Mucosa of stomach (tissue), 1 donor: ENCODE measurements around the gene PPFIBP2.

ENCODE experiments used
- H3K27me3 ChIP-seq: one replicate; pipeline ENCODE4 v1.7.0; 2013; ENCODE audit warnings: mild to moderate bottlenecking, low read length; ENCODE audit not compliant: control insufficient read depth, insufficient read depth
- H3K36me3 ChIP-seq: one replicate; pipeline ENCODE4 v1.7.0; 2013; ENCODE audit warnings: low read length; ENCODE audit not compliant: control insufficient read depth, insufficient read depth
- H3K4me1 ChIP-seq: one replicate; pipeline ENCODE4 v1.7.0; 2013; ENCODE audit warnings: mild to moderate bottlenecking, low read length; ENCODE audit not compliant: control insufficient read depth, insufficient read depth
- H3K4me3 ChIP-seq: one replicate; pipeline ENCODE4 v1.7.0; 2013; ENCODE audit warnings: low read length
- H3K9ac ChIP-seq: one replicate; pipeline ENCODE4 v1.7.0; 2013; ENCODE audit warnings: mild to moderate bottlenecking, low read length, moderate library complexity
- H3K9me3 ChIP-seq: one replicate; pipeline ENCODE4 v1.7.0; 2013; ENCODE audit warnings: mild to moderate bottlenecking, low read length, moderate library complexity; ENCODE audit not compliant: control insufficient read depth
- donor health status: Pancreatic carcinoma.

Gene PPFIBP2

GRCh38 chr11:7614656-7615055, 100.9 kb downstream of the PPFIBP2 start:
- Histone ChIP-seq H3K36me3 (no peaks in the 10 kb centered on the region), H3K9ac (no peak overlapping the region), H3K9me3 (no peaks in the 10 kb centered on the region), H3K4me3 (no peak overlapping the region), H3K27me3 (no peaks in the 10 kb centered on the region), H3K4me1 (peaks cover 39% of the 10 kb centered on the region)

- no peaks in the 10 kb centered on the region for H3K36me3 ChIP-seq
Measured at GRCh38 chr11:7617032-7617431, 103.2 kb downstream of the PPFIBP2 start.

DNA sequence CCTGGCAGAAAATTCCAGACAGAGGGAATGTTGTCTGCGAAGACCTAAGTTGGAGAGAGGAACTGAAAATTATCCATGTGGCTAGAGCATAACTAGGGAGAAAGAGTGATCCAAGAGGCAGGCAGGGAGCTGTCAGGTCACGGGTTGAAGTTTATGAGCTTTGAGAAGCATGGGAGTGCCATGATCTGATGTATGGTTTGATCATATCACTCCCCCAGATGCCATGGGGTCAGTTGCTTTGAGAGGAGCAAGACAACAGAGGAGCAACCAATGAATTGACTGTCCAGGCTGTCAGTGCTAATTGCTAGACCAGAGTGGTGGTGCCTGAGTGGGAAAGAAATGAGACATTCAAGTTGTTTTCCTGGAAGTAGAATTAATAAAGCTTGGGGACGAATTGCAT, 105.5 kb downstream of the PPFIBP2 start:
- no peak overlapping the region for H3K4me3 ChIP-seq
- H3K9ac ChIP-seq, result no peak overlapping the region
- no peaks in the 10 kb centered on the region for H3K9me3 ChIP-seq
- H3K4me1 ChIP-seq, result peaks cover 7% of the 10 kb centered on the region
- no peaks in the 10 kb centered on the region for H3K27me3 ChIP-seq
- H3K36me3 ChIP-seq, result no peaks in the 10 kb centered on the region

More at GRCh38 chr11:7617032-7617431, 103.2 kb downstream of the PPFIBP2 start:
- Histone ChIP-seq H3K27me3 (no peaks in the 10 kb centered on the region), H3K4me3 (no peak overlapping the region), H3K9me3 (no peaks in the 10 kb centered on the region), H3K9ac (no peak overlapping the region), H3K4me1 (peaks cover 18% of the 10 kb centered on the region)

DNA sequence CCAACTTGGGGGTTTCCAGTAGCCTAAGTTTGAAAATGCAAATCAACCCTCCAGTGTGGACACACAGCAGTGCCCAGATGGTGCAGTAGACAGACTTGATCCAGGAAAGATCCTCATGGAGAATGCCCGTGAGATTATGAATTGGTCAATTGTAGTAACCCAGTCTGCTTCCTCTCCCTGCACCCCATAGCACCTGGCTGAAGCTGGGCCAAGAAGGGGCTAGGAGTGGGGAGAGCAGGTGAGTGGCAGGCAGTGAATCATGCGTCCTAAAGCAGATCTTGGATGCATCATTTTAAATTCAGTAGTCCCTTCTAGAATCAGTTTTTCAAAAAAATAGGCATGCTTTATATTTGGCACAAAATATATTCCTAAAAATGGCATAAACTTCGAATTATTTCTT, 107.3 kb downstream of the PPFIBP2 start:
- no peaks in the 10 kb centered on the region for H3K36me3 ChIP-seq
- no peaks in the 10 kb centered on the region for H3K4me1 ChIP-seq
- H3K27me3 ChIP-seq, result no peaks in the 10 kb centered on the region
- no peaks in the 10 kb centered on the region for H3K9me3 ChIP-seq
- H3K4me3 ChIP-seq, result no peak overlapping the region
- no peak overlapping the region for H3K9ac ChIP-seq

DNA sequence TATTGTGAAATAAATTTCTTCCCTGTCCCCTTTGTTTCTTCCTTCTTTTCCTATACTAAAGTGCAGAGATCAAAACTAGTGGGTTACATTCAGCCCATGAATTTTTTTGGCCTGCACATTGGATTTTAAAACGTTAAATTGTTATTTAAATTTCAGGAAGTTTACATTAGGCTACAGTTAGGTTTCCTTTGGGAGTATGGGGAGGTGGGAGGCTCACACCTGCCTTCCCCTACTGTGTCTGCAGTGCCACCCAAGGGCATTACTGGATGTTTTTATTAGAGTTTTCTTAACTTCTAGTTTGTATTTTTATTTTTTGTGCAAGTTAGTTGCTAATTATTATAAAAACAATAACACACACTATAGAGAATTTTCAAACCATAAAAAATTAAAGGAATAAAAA, 107.8 kb downstream of the PPFIBP2 start:
- no peaks in the 10 kb centered on the region for H3K9me3 ChIP-seq
- H3K9ac ChIP-seq, result no peak overlapping the region
- no peaks in the 10 kb centered on the region for H3K27me3 ChIP-seq
- no peak overlapping the region for H3K4me3 ChIP-seq
- no peaks in the 10 kb centered on the region for H3K4me1 ChIP-seq
- H3K36me3 ChIP-seq, result no peaks in the 10 kb centered on the region

- no peak overlapping the region for H3K9ac ChIP-seq
- H3K4me1 ChIP-seq, result no peaks in the 10 kb centered on the region
- no peak overlapping the region for H3K4me3 ChIP-seq
- no peaks in the 10 kb centered on the region for H3K36me3 ChIP-seq
- no peaks in the 10 kb centered on the region for H3K9me3 ChIP-seq
- no peaks in the 10 kb centered on the region for H3K27me3 ChIP-seq
Measured at GRCh38 chr11:7622721-7623120, 108.9 kb downstream of the PPFIBP2 start.

- Histone ChIP-seq H3K27me3 (no peaks in the 10 kb centered on the region), H3K36me3 (peaks cover 24% of the 10 kb centered on the region), H3K4me1 (no peaks in the 10 kb centered on the region), H3K9me3 (no peaks in the 10 kb centered on the region), H3K9ac (no peak overlapping the region), H3K4me3 (no peak overlapping the region)
Measured at GRCh38 chr11:7628660-7629059, 114.9 kb downstream of the PPFIBP2 start.

DNA sequence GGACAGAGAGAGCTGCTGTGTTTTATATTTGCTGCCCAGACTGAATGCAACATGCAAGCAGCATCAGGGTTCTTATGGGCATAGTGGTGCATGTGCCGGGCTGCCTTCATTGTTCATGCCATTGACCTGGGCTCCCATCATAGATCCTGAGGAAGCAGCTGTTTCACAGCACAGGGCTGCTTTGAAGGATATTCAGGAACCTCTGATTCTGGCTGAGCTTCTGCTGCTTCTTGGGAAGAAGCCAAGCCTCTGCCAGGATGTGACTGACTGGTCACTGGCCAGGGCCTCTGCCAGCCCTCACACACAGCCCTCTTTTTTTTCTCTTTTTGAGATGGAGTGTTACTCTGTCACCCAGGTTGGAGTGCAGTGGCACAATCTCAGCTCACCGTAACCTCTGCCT, 116.2 kb downstream of the PPFIBP2 start:
- H3K27me3 ChIP-seq, result no peaks in the 10 kb centered on the region
- peaks cover 35% of the 10 kb centered on the region for H3K36me3 ChIP-seq
- H3K4me1 ChIP-seq, result no peaks in the 10 kb centered on the region
- H3K9ac ChIP-seq, result no peak overlapping the region
- H3K9me3 ChIP-seq, result no peaks in the 10 kb centered on the region
- no peak overlapping the region for H3K4me3 ChIP-seq

DNA sequence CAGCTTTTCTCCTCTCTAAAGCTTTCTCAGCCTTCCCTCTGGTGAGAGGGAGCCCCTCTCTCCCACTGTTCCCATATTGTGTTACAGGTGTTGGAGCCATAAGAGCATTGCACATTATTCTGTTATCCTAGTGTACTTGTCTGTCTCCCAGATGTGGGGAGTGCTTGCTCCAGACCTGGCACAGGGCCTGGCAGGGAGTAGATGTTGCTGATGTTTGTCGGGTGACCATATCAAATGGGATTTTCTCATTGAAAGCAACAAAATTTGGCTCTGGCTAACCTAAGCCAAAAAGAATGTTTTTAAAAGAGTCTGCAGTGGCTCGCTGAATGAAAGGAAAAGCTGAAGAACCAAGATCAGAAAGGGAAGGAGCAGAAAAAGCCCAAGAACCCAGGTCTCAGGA, 118.4 kb downstream of the PPFIBP2 start:
- no peaks in the 10 kb centered on the region for H3K9me3 ChIP-seq
- no peaks in the 10 kb centered on the region for H3K27me3 ChIP-seq
- H3K4me1 ChIP-seq, result peaks cover 5% of the 10 kb centered on the region
- no peak overlapping the region for H3K9ac ChIP-seq
- H3K4me3 ChIP-seq, result no peak overlapping the region
- peaks cover 42% of the 10 kb centered on the region for H3K36me3 ChIP-seq

DNA sequence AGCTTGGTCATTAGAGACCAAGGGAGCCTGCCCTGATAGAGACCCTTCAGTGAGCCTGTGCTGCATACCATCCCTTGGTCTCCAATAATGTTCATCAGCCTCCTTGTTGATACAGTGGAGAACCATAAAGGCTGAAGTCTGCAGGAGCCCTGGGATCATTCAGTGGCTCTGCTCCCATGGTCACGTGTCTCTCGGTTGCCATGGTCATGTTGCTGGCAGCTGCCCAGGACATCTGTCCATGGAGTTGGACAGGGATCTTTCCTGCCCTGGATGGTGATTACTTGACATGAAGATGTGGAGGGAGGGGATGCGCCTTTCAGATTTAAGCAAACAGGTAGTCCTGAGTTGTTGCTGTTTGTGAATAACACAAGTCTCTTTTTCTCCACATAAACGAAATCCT, 121.3 kb downstream of the PPFIBP2 start:
- H3K9me3 ChIP-seq, result no peaks in the 10 kb centered on the region
- no peak overlapping the region for H3K4me3 ChIP-seq
- peaks cover 34% of the 10 kb centered on the region for H3K4me1 ChIP-seq
- no peak overlapping the region for H3K9ac ChIP-seq
- H3K36me3 ChIP-seq, result peaks cover 35% of the 10 kb centered on the region
- no peaks in the 10 kb centered on the region for H3K27me3 ChIP-seq

DNA sequence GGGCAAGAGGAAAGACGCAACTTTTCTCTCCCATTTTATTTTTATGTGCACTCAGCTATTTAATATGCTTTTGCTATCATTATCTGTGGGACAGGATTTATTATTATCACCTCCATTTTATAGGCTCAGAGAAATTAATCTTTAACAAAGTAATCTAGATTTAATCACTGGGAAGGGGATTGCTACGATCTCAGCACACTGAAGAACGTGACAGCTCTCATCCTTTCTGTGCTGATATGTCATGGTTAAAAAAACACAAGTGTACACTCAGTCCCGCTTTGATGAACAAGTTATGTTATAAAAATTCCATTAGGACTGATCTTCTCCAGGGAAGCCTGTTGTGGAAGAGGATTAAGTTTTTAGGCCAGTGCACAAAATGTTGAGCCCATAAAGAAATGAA, 121.9 kb downstream of the PPFIBP2 start:
- H3K9ac ChIP-seq, result no peak overlapping the region
- no peaks in the 10 kb centered on the region for H3K27me3 ChIP-seq
- peaks cover 37% of the 10 kb centered on the region for H3K4me1 ChIP-seq
- H3K36me3 ChIP-seq, result peaks cover 41% of the 10 kb centered on the region
- no peak overlapping the region for H3K4me3 ChIP-seq
- H3K9me3 ChIP-seq, result no peaks in the 10 kb centered on the region

DNA sequence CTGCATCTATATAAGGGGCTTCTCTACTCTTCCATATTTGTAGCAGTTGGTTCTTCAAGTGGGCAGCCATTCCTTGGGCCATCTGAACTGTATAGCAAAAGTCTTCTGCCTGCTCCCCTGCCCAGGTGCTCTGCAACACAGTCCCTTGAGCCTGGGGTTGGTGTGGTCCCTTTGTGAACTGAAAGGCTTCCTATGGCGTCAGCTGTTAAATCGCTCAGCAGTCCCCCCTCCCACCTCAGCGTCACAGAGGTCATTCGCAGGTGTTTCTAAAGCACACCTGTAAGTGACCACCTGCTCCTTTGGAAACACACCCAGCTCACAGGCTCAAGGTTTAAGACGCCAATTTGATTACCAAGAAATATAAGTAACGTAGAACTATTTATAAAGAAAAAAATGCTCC, 122.6 kb downstream of the PPFIBP2 start:
- H3K9ac ChIP-seq, result no peak overlapping the region
- peaks cover 47% of the 10 kb centered on the region for H3K36me3 ChIP-seq
- peaks cover 37% of the 10 kb centered on the region for H3K4me1 ChIP-seq
- no peaks in the 10 kb centered on the region for H3K9me3 ChIP-seq
- H3K27me3 ChIP-seq, result no peaks in the 10 kb centered on the region
- no peak overlapping the region for H3K4me3 ChIP-seq

DNA sequence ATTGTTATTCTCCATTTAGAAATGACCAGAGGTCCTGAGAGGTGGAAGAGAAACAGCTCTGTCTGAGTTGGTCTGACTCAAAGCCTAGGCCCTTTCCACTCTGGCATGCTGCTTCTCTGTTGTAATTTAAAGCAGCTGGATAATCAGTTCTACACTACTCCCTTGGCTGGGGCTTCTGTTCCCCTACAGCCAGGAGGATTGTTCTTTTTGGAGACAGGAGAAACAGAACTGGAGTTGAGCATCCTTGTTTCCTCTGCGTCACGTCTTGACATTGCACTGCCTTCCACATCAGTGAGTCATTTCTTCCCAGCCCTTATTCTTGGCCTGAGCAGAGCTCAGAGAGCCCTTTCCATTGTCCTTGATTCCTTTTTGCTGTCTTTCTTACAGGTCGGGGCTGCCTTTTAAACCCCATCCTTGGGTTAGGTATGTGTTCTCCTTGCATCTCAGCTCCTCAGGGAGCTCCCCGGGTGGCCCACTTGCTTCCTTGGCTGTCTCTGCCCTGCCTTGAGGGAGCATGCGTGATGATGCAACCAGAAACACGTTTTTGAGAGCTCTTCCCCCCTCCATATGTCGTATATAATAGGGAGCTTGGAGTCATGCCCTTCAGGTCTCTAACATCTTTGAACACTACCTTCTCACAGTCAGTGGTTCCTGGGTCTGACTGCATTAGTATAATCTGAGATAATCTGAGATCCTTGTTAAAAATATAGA, 123.8 kb downstream of the PPFIBP2 start:
- peaks cover 43% of the 10 kb centered on the region for H3K36me3 ChIP-seq

More for the DNA sequence above, 123.8 kb downstream of the PPFIBP2 start:
- no peaks in the 10 kb centered on the region for H3K9me3 ChIP-seq
- no peak overlapping the region for H3K9ac ChIP-seq
- H3K27me3 ChIP-seq, result no peaks in the 10 kb centered on the region
- H3K4me1 ChIP-seq, result peaks cover 37% of the 10 kb centered on the region
- no peak overlapping the region for H3K4me3 ChIP-seq
